BLaER1 treated with 17β-estradiol and CSF1 and Interleukin-3, amounts not matched to agents 10 nM and 100 nM (cell line): ENCODE measurements around the gene PRDM1.

ENCODE experiments used
- H3K27ac ChIP-seq, 11 experiments: shearing (Covaris generic); formaldehyde crosslinking; 2 replicates each; pipeline ENCODE4 v1.8.1; 2022
- H3K27me3 ChIP-seq, 11 experiments: shearing (Covaris generic); formaldehyde crosslinking; 2 replicates each; pipeline ENCODE4 v1.8.1; 2022
- H3K36me3 ChIP-seq, 11 experiments: shearing (Covaris generic); formaldehyde crosslinking; 2 replicates each; pipeline ENCODE4 v1.8.1; 2022
- H3K4me1 ChIP-seq, 10 experiments: shearing (Covaris generic); formaldehyde crosslinking; 2 replicates each; pipeline ENCODE4 v1.8.1; 2022
- H3K4me2 ChIP-seq, 11 experiments: shearing (Covaris generic); formaldehyde crosslinking; 2 replicates each; pipeline ENCODE4 v1.8.1; 2022
- H3K4me3 ChIP-seq, 10 experiments: shearing (Covaris generic); formaldehyde crosslinking; 2 replicates each; pipeline ENCODE4 v1.8.1; 2022
- H3K9ac ChIP-seq, 11 experiments: shearing (Covaris generic); formaldehyde crosslinking; 2 replicates each; pipeline ENCODE4 v1.8.1; 2022
- H3K9me3 ChIP-seq, 11 experiments: shearing (Covaris generic); formaldehyde crosslinking; replicated peaks in 1 of 11; 2 replicates each; pipeline ENCODE4 v1.8.1; 2022
- H4K20me1 ChIP-seq, 11 experiments: shearing (Covaris generic); formaldehyde crosslinking; 2 replicates each; pipeline ENCODE4 v1.8.1; 2022
- Cebpa-rat ChIP-seq, 11 experiments: shearing (Covaris generic); IDR thresholded peaks; 2 replicates each; pipeline ENCODE4 v1.8.1; 2022

Gene PRDM1

GRCh38 chr6:106064142-106064541, 22.0 kb upstream of the PRDM1 start:
- Histone ChIP-seq H3K27ac (no peak overlapping the region), H3K4me2 (peak overlapping the region in 3 of 11 experiments; percentile 4 to 25 (median 6); a peak in 3 of 22 replicates), H3K4me3 (no peak overlapping the region), H3K27me3 (no peaks in the 10 kb centered on the region), H3K9ac (no peak overlapping the region), H3K9me3 (no peaks in the 10 kb centered on the region), H3K4me1 (peaks cover 0 to 22% (median 0%) of the 10 kb centered on the region in 10 experiments; a peak in 5 of 20 replicates), H3K36me3 (no peaks in the 10 kb centered on the region), H4K20me1 (no peaks in the 10 kb centered on the region)
- TF ChIP-seq Cebpa-rat (IDR thresholded peaks at IDR 0.05) = no peak

- no peaks in the 10 kb centered on the region for H3K9me3 ChIP-seq
- no peak overlapping the region for H3K9ac ChIP-seq
- no peaks in the 10 kb centered on the region for H4K20me1 ChIP-seq
- no peak for TF ChIP-seq Cebpa-rat (IDR thresholded peaks at IDR 0.05)
- H3K4me3 ChIP-seq = no peak overlapping the region
- H3K36me3 ChIP-seq = no peaks in the 10 kb centered on the region
- H3K4me2 ChIP-seq = peak overlapping the region in 2 of 11 experiments; percentile 6 to 25; a peak in 2 of 22 replicates
- H3K4me1 ChIP-seq = peaks cover 0 to 22% (median 0%) of the 10 kb centered on the region in 10 experiments; a peak in 5 of 20 replicates
- H3K27me3 ChIP-seq = no peaks in the 10 kb centered on the region
- no peak overlapping the region for H3K27ac ChIP-seq
Observed at GRCh38 chr6:106064756-106065155, 21.4 kb upstream of the PRDM1 start.

GRCh38 chr6:106066989-106067388, 19.1 kb upstream of the PRDM1 start:
- no peak overlapping the region for H3K27ac ChIP-seq

GRCh38 chr6:106069478-106069877, 16.7 kb upstream of the PRDM1 start:
- Histone ChIP-seq H3K27me3 (no peaks in the 10 kb centered on the region), H3K9ac (no peak overlapping the region), H3K4me1 (peaks cover 0 to 14% (median 4%) of the 10 kb centered on the region in 10 experiments; a peak in 7 of 20 replicates), H3K4me3 (no peak overlapping the region), H4K20me1 (no peaks in the 10 kb centered on the region), H3K4me2 (no peak overlapping the region), H3K27ac (no peak overlapping the region), H3K9me3 (no peaks in the 10 kb centered on the region), H3K36me3 (no peaks in the 10 kb centered on the region)
- TF ChIP-seq Cebpa-rat (IDR thresholded peaks at IDR 0.05) = no peak

More at GRCh38 chr6:106066989-106067388, 19.1 kb upstream of the PRDM1 start:
- no peak for TF ChIP-seq Cebpa-rat (IDR thresholded peaks at IDR 0.05)
- H4K20me1 ChIP-seq = no peaks in the 10 kb centered on the region
- no peaks in the 10 kb centered on the region for H3K9me3 ChIP-seq
- H3K36me3 ChIP-seq = no peaks in the 10 kb centered on the region
- H3K4me2 ChIP-seq = no peak overlapping the region
- no peak overlapping the region for H3K4me3 ChIP-seq
- peaks cover 0 to 12% (median 0%) of the 10 kb centered on the region in 10 experiments; a peak in 4 of 20 replicates for H3K4me1 ChIP-seq
- no peaks in the 10 kb centered on the region for H3K27me3 ChIP-seq
- no peak overlapping the region for H3K9ac ChIP-seq

- H3K36me3 ChIP-seq = no peaks in the 10 kb centered on the region
Observed at GRCh38 chr6:106070636-106071035, 15.5 kb upstream of the PRDM1 start.

GRCh38 chr6:106072501-106073090, 13.5 kb upstream of the PRDM1 start:
- peak overlapping the region in 3 of 11 experiments; percentile 9 to 34 (median 28); a peak in 5 of 22 replicates for H3K4me2 ChIP-seq
- H3K9me3 ChIP-seq = no peaks in the 10 kb centered on the region
- no peaks in the 10 kb centered on the region for H3K27me3 ChIP-seq
- H3K36me3 ChIP-seq = no peaks in the 10 kb centered on the region
- 0 out of 22 replicates have a peak overlapping the region, but pooled peaks of 1 of the 11 experiments have one; percentile 6 for H3K27ac ChIP-seq
- TF ChIP-seq Cebpa-rat (IDR thresholded peaks at IDR 0.05) = no peak
- no peak overlapping the region for H3K9ac ChIP-seq
- H3K4me3 ChIP-seq = no peak overlapping the region
- peaks cover 0 to 18% (median 4%) of the 10 kb centered on the region in 10 experiments; a peak in 8 of 20 replicates for H3K4me1 ChIP-seq
- no peaks in the 10 kb centered on the region for H4K20me1 ChIP-seq

More at GRCh38 chr6:106070636-106071035, 15.5 kb upstream of the PRDM1 start:
- Histone ChIP-seq H3K9ac (no peak overlapping the region), H3K27me3 (no peaks in the 10 kb centered on the region), H3K4me3 (no peak overlapping the region), H3K27ac (no peak overlapping the region), H3K9me3 (no peaks in the 10 kb centered on the region), H3K4me2 (no peak overlapping the region), H4K20me1 (no peaks in the 10 kb centered on the region), H3K4me1 (peaks cover 0 to 11% (median 4%) of the 10 kb centered on the region in 10 experiments; a peak in 6 of 20 replicates)
- no peak for TF ChIP-seq Cebpa-rat (IDR thresholded peaks at IDR 0.05)

GRCh38 chr6:106074146-106074545, 12.0 kb upstream of the PRDM1 start:
- Histone ChIP-seq H3K27ac (no peak overlapping the region), H3K4me2 (no peak overlapping the region), H3K27me3 (no peaks in the 10 kb centered on the region), H3K4me1 (peaks cover 0 to 18% (median 5%) of the 10 kb centered on the region in 10 experiments; a peak in 12 of 20 replicates), H3K9me3 (no peaks in the 10 kb centered on the region), H3K36me3 (no peaks in the 10 kb centered on the region), H3K9ac (no peak overlapping the region), H3K4me3 (no peak overlapping the region), H4K20me1 (no peaks in the 10 kb centered on the region)
- no peak for TF ChIP-seq Cebpa-rat (IDR thresholded peaks at IDR 0.05)

- no peak overlapping the region for H3K27ac ChIP-seq
Observed at GRCh38 chr6:106076139-106076538, 10.0 kb upstream of the PRDM1 start.

GRCh38 chr6:106077170-106077569, 9.0 kb upstream of the PRDM1 start:
- no peak overlapping the region for H3K9ac ChIP-seq
- no peaks in the 10 kb centered on the region for H3K9me3 ChIP-seq
- H3K4me2 ChIP-seq = peak overlapping the region in 1 of 11 experiments; percentile 20; a peak in 1 of 22 replicates
- H3K36me3 ChIP-seq = no peaks in the 10 kb centered on the region
- H3K4me1 ChIP-seq = peaks cover 0 to 24% (median 8%) of the 10 kb centered on the region in 10 experiments; a peak in 18 of 20 replicates
- H3K4me3 ChIP-seq = no peak overlapping the region
- no peaks in the 10 kb centered on the region for H4K20me1 ChIP-seq
- no peaks in the 10 kb centered on the region for H3K27me3 ChIP-seq
- no peak for TF ChIP-seq Cebpa-rat (IDR thresholded peaks at IDR 0.05)
- H3K27ac ChIP-seq = no peak overlapping the region

More at GRCh38 chr6:106076139-106076538, 10.0 kb upstream of the PRDM1 start:
- Histone ChIP-seq H3K4me2 (no peak overlapping the region), H3K9ac (no peak overlapping the region), H3K4me1 (peaks cover 0 to 18% (median 5%) of the 10 kb centered on the region in 10 experiments; a peak in 12 of 20 replicates), H3K27me3 (no peaks in the 10 kb centered on the region), H3K36me3 (no peaks in the 10 kb centered on the region), H3K9me3 (no peaks in the 10 kb centered on the region), H4K20me1 (no peaks in the 10 kb centered on the region), H3K4me3 (no peak overlapping the region)
- TF ChIP-seq Cebpa-rat (IDR thresholded peaks at IDR 0.05) = no peak

GRCh38 chr6:106077881-106078280, 8.3 kb upstream of the PRDM1 start:
- Histone ChIP-seq H3K4me1 (peaks cover 5 to 28% (median 13%) of the 10 kb centered on the region in 10 experiments), H3K27ac (no peak overlapping the region), H3K4me2 (peak overlapping the region in 3 of 11 experiments; percentile 12 to 27 (median 17); a peak in 3 of 22 replicates), H3K4me3 (no peak overlapping the region), H4K20me1 (no peaks in the 10 kb centered on the region), H3K27me3 (no peaks in the 10 kb centered on the region), H3K9me3 (no peaks in the 10 kb centered on the region), H3K9ac (no peak overlapping the region), H3K36me3 (no peaks in the 10 kb centered on the region)
- no peak for TF ChIP-seq Cebpa-rat (IDR thresholded peaks at IDR 0.05)
